ENCODE results near the gene RBM44.
"Not testable (repeated sequence)": the region's sequence is repeated elsewhere in the genome, so short reads cannot be mapped to it uniquely, and the experiment has no call there.

The RBM44 gene

DNA sequence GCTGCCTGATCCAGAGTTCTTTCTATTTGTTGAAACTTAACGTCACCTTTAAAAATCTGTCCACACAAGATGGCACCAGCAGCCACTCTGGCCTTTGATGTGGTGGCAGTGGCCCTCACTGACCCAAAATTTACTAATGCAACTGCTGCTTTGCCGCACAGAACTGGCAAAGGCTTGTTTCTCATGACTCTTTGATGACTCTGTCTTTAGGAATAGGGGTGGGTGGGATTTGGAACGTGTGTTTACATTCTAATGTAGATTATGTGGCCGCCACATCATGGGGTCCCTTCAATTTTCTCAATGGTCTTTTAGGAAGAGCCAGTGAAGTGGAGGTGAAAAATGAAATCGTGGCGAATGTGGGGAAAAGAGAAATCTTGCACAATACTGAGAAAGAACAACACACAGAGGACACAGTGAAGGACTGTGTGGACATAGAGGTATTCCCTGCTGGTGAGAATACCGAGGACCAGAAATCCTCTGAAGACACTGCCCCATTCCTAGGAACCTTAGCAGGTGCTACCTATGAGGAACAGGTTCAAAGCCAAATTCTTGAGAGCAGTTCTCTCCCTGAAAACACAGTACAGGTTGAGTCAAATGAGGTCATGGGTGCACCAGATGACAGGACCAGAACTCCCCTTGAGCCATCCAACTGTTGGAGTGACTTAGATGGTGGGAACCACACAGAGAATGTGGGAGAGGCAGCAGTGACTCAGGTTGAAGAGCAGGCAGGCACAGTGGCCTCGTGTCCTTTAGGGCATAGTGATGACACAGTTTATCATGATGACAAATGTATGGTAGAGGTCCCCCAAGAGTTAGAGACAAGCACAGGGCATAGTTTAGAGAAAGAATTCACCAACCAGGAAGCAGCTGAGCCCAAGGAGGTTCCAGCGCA, 36.0 kb upstream of the RBM44 start:
- H3K27me3 ChIP-seq (ENCODE audit: control insufficient read depth, insufficient read depth, low read length); H3K9ac ChIP-seq (ENCODE audit: low read length); H3K4me3 ChIP-seq (ENCODE audit: low read length); H3K27ac ChIP-seq (ENCODE audit: low read depth, low read length); H3K4me1 ChIP-seq (ENCODE audit: control insufficient read depth, insufficient read depth, low read length): not testable (repeated sequence)
- peaks cover 36% of the 10 kb centered on the region for H3K36me3 ChIP-seq (ENCODE audit: control insufficient read depth, insufficient read depth, low read length)

DNA sequence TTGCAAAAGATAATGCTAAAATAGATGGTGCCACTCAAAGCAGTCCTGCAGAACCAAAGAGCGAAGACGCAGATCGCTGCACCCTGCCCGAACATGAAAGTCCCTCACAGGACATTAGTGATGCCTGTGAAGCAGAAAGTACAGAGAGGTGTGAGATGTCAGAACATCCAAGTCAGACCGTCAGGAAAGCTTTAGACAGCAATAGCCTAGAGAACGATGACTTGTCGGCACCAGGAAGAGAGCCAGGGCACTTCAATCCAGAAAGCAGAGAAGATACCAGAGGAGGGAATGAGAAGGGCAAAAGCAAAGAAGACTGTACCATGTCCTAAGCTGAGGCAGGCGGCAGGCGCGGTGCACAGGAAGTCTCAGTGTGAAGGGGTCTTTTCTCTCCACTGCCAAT, 34.8 kb upstream of the RBM44 start:
- peaks cover 29% of the 10 kb centered on the region for H3K36me3 ChIP-seq (ENCODE audit: control insufficient read depth, insufficient read depth, low read length)
- H3K27ac ChIP-seq (ENCODE audit: low read depth, low read length) = no peak overlapping the region
- H3K9ac ChIP-seq (ENCODE audit: low read length) = no peak overlapping the region
- H3K4me3 ChIP-seq (ENCODE audit: low read length) = no peak overlapping the region
- H3K27me3 ChIP-seq (ENCODE audit: control insufficient read depth, insufficient read depth, low read length) = no peaks in the 10 kb centered on the region
- H3K4me1 ChIP-seq (ENCODE audit: control insufficient read depth, insufficient read depth, low read length) = peaks cover 4% of the 10 kb centered on the region

DNA sequence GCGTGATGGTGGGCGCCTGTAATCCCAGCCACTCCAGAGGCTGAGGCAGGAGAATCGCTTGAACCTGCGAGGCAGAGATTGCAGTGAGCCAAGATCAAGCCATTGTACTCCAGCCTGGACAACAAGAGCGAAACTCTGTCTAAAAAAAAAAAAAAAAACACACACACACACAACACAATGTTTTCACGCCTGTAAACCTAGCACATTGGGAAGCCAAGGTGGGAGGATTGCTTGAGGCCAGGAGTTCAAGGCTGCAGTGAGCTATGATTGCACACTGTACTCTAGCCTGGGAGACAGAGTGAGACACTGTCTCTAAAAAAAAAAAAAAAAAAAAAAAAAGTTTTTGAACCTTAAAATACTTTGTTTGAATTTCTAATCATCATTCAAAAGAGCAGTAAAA, 33.5 kb upstream of the RBM44 start:
- not testable (repeated sequence) for H3K4me3 ChIP-seq (ENCODE audit: low read length); H3K27ac ChIP-seq (ENCODE audit: low read depth, low read length); H3K9ac ChIP-seq (ENCODE audit: low read length); H3K4me1 ChIP-seq (ENCODE audit: control insufficient read depth, insufficient read depth, low read length); H3K27me3 ChIP-seq (ENCODE audit: control insufficient read depth, insufficient read depth, low read length)
- peaks cover 35% of the 10 kb centered on the region for H3K36me3 ChIP-seq (ENCODE audit: control insufficient read depth, insufficient read depth, low read length)

DNA sequence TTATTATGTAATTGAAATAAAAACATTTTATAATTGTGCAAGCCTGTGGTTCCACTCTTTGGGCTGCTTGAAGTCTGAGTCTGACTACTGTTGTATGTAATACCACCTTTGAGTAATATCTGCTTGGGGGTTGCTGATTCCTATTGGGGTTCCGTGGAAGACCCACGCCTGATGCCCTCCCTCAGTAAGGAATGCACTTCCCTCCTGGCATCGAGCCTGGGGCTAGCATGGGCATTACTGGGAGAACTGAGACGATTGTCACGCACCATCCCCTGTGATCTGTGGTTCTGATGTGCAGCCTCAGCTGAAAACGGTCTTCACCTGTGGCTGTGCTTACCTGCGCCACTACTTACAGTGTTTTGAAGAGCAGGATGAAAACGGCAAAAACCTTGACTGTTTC, 32.7 kb upstream of the RBM44 start:
- Histone ChIP-seq H3K4me1 (ENCODE audit: control insufficient read depth, insufficient read depth, low read length) (peaks cover 4% of the 10 kb centered on the region), H3K27ac (ENCODE audit: low read depth, low read length) (no peak overlapping the region), H3K27me3 (ENCODE audit: control insufficient read depth, insufficient read depth, low read length) (no peaks in the 10 kb centered on the region), H3K9ac (ENCODE audit: low read length) (no peak overlapping the region), H3K4me3 (ENCODE audit: low read length) (no peak overlapping the region), H3K36me3 (ENCODE audit: control insufficient read depth, insufficient read depth, low read length) (peaks cover 28% of the 10 kb centered on the region)

DNA sequence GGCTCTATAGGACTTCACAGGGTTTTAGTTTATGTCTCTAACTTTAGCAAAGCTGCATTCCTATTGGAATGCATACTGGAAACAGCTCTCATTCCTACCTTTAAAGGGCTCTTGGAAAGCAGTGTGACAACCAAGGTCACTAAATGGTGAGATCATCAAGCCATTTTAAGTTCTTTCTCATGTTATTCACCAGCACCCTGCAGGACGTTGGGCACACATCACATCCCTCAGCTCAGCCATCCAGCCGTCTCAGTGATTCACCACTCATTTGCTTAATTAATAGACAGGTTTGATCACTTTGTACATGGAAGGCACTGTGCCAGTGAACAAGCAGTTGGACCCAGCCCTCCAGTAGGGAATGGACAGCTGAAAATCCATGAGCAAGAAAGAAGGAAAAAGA, 32.2 kb upstream of the RBM44 start:
- Histone ChIP-seq H3K4me3 (ENCODE audit: low read length) (no peak overlapping the region), H3K4me1 (ENCODE audit: control insufficient read depth, insufficient read depth, low read length) (peaks cover 4% of the 10 kb centered on the region), H3K9ac (ENCODE audit: low read length) (no peak overlapping the region), H3K27ac (ENCODE audit: low read depth, low read length) (no peak overlapping the region), H3K27me3 (ENCODE audit: control insufficient read depth, insufficient read depth, low read length) (no peaks in the 10 kb centered on the region), H3K36me3 (ENCODE audit: control insufficient read depth, insufficient read depth, low read length) (peaks cover 25% of the 10 kb centered on the region)

DNA sequence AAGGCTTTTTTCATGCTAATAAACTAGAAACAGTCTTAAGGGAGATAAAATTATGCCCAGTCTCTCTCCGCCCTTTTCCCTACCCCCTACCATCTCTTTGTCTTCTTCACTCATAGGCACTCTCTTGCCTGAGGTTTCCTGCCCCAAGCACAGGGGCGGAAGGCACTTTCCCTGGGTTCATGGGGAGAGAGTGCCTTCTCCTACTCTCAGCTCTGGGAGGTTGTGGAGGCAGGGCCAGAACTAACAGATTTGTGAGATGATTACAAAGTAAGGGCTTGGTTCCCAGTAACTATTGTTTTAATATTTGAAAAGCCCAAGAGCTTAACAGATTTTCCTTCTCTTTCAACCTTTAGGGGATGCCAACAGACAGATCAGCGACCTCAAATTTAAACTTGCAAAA, 26.1 kb upstream of the RBM44 start:
- Histone ChIP-seq H3K9ac (ENCODE audit: low read length) (no peak overlapping the region), H3K4me3 (ENCODE audit: low read length) (no peak overlapping the region), H3K27ac (ENCODE audit: low read depth, low read length) (no peak overlapping the region), H3K36me3 (ENCODE audit: control insufficient read depth, insufficient read depth, low read length) (peaks cover 30% of the 10 kb centered on the region), H3K4me1 (ENCODE audit: control insufficient read depth, insufficient read depth, low read length) (no peaks in the 10 kb centered on the region), H3K27me3 (ENCODE audit: control insufficient read depth, insufficient read depth, low read length) (no peaks in the 10 kb centered on the region)

DNA sequence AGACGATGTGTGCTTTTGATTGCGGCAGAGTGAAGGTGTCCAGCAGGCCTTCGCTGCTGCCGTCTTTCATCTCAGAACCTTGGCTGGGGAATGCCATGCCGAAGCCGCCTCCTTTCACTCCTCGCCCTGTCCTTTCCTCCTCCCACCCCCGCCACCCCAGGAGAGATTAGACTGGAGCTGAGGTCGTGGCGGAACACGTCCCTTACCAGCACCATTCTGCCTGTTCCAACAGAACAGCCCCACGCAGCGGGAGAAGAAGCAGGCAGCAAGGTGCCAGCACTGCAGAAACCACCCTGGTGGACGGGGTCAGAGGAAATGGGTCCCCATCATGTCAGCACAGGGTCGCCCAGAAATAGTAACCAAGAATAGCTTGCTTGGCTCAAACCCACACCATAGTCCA, 24.8 kb upstream of the RBM44 start:
- H3K27ac ChIP-seq (ENCODE audit: low read depth, low read length) = no peak overlapping the region
- H3K4me3 ChIP-seq (ENCODE audit: low read length) = no peak overlapping the region
- no peaks in the 10 kb centered on the region for H3K27me3 ChIP-seq (ENCODE audit: control insufficient read depth, insufficient read depth, low read length)
- peaks cover 34% of the 10 kb centered on the region for H3K36me3 ChIP-seq (ENCODE audit: control insufficient read depth, insufficient read depth, low read length)
- H3K4me1 ChIP-seq (ENCODE audit: control insufficient read depth, insufficient read depth, low read length) = no peaks in the 10 kb centered on the region
- no peak overlapping the region for H3K9ac ChIP-seq (ENCODE audit: low read length)

DNA sequence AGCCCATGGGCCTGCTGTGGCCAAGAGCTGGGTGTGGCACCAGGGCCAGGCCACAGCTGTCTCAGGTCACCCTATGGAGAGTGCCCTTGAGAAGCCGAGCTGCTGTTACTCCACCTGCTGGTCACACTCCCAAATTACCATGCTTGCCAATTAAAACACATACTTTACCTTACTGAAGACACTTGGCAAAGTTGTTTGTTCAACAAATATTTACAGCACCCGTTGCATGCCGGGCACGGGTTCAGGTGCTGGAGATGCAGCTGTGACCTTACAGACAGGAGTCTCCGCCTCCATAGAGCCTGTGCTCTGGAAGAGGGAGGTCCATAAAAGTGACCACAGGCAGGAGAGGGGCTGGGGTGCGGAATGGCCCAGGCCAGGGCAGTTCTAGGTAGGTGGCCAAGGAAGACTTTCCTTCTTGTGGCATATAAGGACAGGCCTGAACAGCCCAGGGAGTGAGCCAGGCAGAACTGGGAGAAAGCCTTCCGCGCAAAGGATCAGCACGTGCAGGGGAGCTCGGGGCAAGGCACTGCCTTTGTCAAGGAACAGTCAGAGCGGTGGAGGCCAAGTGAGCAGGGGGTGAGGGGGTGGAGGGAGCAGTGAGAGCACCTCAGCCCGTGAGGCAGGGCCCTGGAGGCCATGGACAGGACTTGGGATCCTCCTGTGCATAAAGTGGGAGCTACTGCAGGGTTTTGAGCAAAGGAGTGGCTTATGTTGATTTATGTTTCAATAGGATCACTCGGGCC, 23.6 kb upstream of the RBM44 start:
- H3K4me1 ChIP-seq (ENCODE audit: control insufficient read depth, insufficient read depth, low read length) = no peaks in the 10 kb centered on the region
- no peak overlapping the region for H3K27ac ChIP-seq (ENCODE audit: low read depth, low read length)
- H3K36me3 ChIP-seq (ENCODE audit: control insufficient read depth, insufficient read depth, low read length) = peaks cover 30% of the 10 kb centered on the region
- H3K27me3 ChIP-seq (ENCODE audit: control insufficient read depth, insufficient read depth, low read length) = no peaks in the 10 kb centered on the region
- H3K4me3 ChIP-seq (ENCODE audit: low read length) = no peak overlapping the region
- H3K9ac ChIP-seq (ENCODE audit: low read length) = no peak overlapping the region

DNA sequence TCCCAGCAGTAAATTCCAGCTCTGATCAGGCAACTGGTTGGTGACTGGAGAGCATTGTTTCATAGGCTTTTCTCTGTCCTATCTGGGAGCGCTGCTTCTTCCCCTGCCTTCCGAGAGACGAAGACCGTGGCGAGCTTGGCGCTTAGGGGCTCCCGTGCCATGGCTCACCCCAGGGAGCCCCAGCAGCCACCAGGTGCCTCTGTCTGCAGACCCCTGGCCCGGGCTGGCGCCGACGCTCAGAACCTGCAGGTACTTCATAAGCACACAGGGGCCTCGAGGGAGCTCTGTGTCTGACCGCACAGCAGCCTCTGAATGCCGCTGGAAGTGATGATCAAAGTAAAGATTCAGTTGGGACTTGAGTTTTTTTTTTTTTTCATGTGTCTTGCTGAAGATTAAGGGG, 19.1 kb upstream of the RBM44 start:
- Histone ChIP-seq H3K4me1 (ENCODE audit: control insufficient read depth, insufficient read depth, low read length) (no peaks in the 10 kb centered on the region), H3K9ac (ENCODE audit: low read length) (no peak overlapping the region), H3K27me3 (ENCODE audit: control insufficient read depth, insufficient read depth, low read length) (no peaks in the 10 kb centered on the region), H3K27ac (ENCODE audit: low read depth, low read length) (no peak overlapping the region), H3K4me3 (ENCODE audit: low read length) (no peak overlapping the region), H3K36me3 (ENCODE audit: control insufficient read depth, insufficient read depth, low read length) (peaks cover 31% of the 10 kb centered on the region)

DNA sequence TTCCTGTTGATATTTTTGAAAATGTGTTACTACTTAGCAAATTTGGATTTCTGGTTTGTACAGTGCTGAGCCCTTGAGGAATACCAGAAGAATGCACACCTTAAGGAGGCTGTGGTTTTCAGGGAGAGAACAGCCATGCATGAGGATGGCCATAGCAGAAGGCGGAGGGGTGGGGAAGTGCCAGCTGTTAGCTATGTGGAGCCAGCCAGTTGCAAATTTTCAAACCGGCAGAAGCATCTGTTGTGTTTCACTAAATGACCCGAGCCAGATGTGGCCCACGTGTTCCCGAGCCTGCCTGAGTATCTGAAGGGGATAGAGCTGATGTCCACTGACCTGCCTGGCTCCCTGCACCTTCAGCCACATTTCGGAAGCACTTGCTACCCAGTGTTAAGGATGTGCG, 16.4 kb upstream of the RBM44 start:
- no peak overlapping the region for H3K27ac ChIP-seq (ENCODE audit: low read depth, low read length)
- no peak overlapping the region for H3K4me3 ChIP-seq (ENCODE audit: low read length)
- no peaks in the 10 kb centered on the region for H3K27me3 ChIP-seq (ENCODE audit: control insufficient read depth, insufficient read depth, low read length)
- no peak overlapping the region for H3K9ac ChIP-seq (ENCODE audit: low read length)
- no peaks in the 10 kb centered on the region for H3K4me1 ChIP-seq (ENCODE audit: control insufficient read depth, insufficient read depth, low read length)
- peaks cover 19% of the 10 kb centered on the region for H3K36me3 ChIP-seq (ENCODE audit: control insufficient read depth, insufficient read depth, low read length)

DNA sequence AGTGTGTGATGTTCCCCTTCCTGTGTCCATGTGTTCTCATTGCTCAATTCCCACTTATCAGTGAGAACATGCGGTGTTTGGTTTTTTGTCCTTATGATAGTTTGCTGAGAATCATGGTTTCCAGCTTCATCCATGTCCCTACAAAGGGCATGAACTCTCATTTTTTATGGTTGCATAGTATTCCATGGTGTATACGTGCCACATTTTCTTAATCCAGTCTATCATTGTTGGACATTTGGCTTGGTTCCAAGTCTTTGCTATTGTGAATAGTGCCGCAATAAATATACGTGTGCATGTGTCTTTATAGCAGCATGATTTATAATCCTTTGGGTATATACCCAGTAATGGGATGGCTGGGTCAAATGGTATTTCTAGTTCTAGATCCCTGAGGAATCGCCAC, 14.9 kb upstream of the RBM44 start:
- not testable (repeated sequence) for H3K27ac ChIP-seq (ENCODE audit: low read depth, low read length); H3K27me3 ChIP-seq (ENCODE audit: control insufficient read depth, insufficient read depth, low read length)
- H3K36me3 ChIP-seq (ENCODE audit: control insufficient read depth, insufficient read depth, low read length) = peaks cover 11% of the 10 kb centered on the region

DNA sequence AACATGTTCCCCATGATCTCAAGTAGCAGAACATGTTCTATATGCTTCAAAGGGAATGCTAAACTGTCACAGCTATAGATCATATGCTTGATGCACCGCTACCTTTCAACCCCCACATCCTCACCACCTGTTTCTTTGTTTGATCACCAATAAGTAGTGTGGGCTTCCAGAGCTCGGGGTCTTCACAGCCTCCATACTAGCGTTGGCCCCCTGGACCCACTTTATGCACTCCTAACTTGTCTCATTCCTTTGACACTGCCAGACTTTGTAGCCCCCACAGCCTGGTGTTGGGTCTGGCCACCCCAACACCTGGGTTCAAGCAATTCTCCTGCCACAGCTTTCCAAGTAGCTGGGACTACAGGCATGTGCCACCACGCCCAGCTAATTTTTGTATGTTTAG, 11.6 kb upstream of the RBM44 start:
- H3K27me3 ChIP-seq (ENCODE audit: control insufficient read depth, insufficient read depth, low read length) = no peaks in the 10 kb centered on the region
- no peak overlapping the region for H3K27ac ChIP-seq (ENCODE audit: low read depth, low read length)
- no peaks in the 10 kb centered on the region for H3K4me1 ChIP-seq (ENCODE audit: control insufficient read depth, insufficient read depth, low read length)
- no peak overlapping the region for H3K4me3 ChIP-seq (ENCODE audit: low read length)
- H3K36me3 ChIP-seq (ENCODE audit: control insufficient read depth, insufficient read depth, low read length) = no peaks in the 10 kb centered on the region
- no peak overlapping the region for H3K9ac ChIP-seq (ENCODE audit: low read length)

More for the DNA sequence above, 14.9 kb upstream of the RBM44 start:
- not testable (repeated sequence) for H3K4me1 ChIP-seq (ENCODE audit: control insufficient read depth, insufficient read depth, low read length); H3K4me3 ChIP-seq (ENCODE audit: low read length); H3K9ac ChIP-seq (ENCODE audit: low read length)

DNA sequence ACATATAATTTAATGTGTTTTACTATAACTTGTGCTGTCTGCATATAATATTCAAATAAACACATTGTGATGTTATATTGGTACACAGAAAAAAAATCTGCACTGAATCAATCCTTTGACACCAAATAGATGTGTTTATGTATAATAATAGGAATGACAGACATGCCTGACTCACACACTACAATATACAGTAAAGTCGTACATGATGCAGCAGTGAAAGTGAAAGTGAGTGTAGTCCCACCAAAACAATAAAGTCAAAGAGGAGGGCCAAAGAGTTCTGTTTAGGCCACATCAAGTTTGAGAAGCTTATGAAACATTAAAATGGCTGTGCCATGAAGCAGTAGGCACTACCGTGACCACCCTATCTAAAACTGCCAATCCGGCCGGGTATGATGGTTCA, 8.2 kb upstream of the RBM44 start:
- no peaks in the 10 kb centered on the region for H3K4me1 ChIP-seq (ENCODE audit: control insufficient read depth, insufficient read depth, low read length)
- no peak overlapping the region for H3K27ac ChIP-seq (ENCODE audit: low read depth, low read length)
- H3K27me3 ChIP-seq (ENCODE audit: control insufficient read depth, insufficient read depth, low read length) = no peaks in the 10 kb centered on the region
- H3K9ac ChIP-seq (ENCODE audit: low read length) = no peak overlapping the region
- no peak overlapping the region for H3K4me3 ChIP-seq (ENCODE audit: low read length)
- no peaks in the 10 kb centered on the region for H3K36me3 ChIP-seq (ENCODE audit: control insufficient read depth, insufficient read depth, low read length)

Measured in rectal smooth muscle tissue (tissue), 1 donor.